ENCODE results near the gene DHX35.
"Not testable (repeated sequence)": the region's sequence is repeated elsewhere in the genome, so short reads cannot be mapped to it uniquely, and the experiment has no call there.

Gene DHX35

GRCh38 chr20:38979434-38979833, 17.3 kb downstream of the DHX35 start:
- no peak for DNase-seq (ENCODE audit: low read depth)

GRCh38 chr20:38979842-38980241, 17.7 kb downstream of the DHX35 start:
- no peak for DNase-seq (ENCODE audit: low read depth)

- DNase-seq (ENCODE audit: low read depth), result peak; percentile 31
Measured at GRCh38 chr20:38982291-38982690, 20.1 kb downstream of the DHX35 start.

- DNase-seq (ENCODE audit: low read depth), result no peak
Measured at GRCh38 chr20:38985060-38985459, 22.9 kb downstream of the DHX35 start.

- DNase-seq (ENCODE audit: low read depth), result peak; percentile 74
Measured at GRCh38 chr20:38985603-38986170, 23.5 kb downstream of the DHX35 start.

- DNase-seq (ENCODE audit: low read depth), result no peak
Measured at GRCh38 chr20:38986663-38987062, 24.5 kb downstream of the DHX35 start.

- no peak for DNase-seq (ENCODE audit: low read depth)
Measured at GRCh38 chr20:38987777-38988176, 25.6 kb downstream of the DHX35 start.

GRCh38 chr20:38990728-38991127, 28.6 kb downstream of the DHX35 start:
- DNase-seq (ENCODE audit: low read depth), result no peak

GRCh38 chr20:38991814-38992704, 29.9 kb downstream of the DHX35 start:
- DNase-seq (ENCODE audit: low read depth), result no peak

GRCh38 chr20:38995536-38996044, 33.4 kb downstream of the DHX35 start:
- DNase-seq (ENCODE audit: low read depth), result no peak

GRCh38 chr20:38996866-38997265, 34.7 kb downstream of the DHX35 start:
- DNase-seq (ENCODE audit: low read depth), result not testable (repeated sequence)

GRCh38 chr20:38997622-38998021, 35.5 kb downstream of the DHX35 start:
- no peak for DNase-seq (ENCODE audit: low read depth)

- no peak for DNase-seq (ENCODE audit: low read depth)
Measured at GRCh38 chr20:38999217-38999616, 37.1 kb downstream of the DHX35 start.

- DNase-seq (ENCODE audit: low read depth), result no peak
Measured at GRCh38 chr20:38999965-39000910, 38.1 kb downstream of the DHX35 start.

- DNase-seq (ENCODE audit: low read depth), result no peak
Measured at GRCh38 chr20:39004508-39004907, 42.4 kb downstream of the DHX35 start.

- DNase-seq (ENCODE audit: low read depth), result no peak
Measured at GRCh38 chr20:39009348-39009747, 47.2 kb downstream of the DHX35 start.

- no peak for DNase-seq (ENCODE audit: low read depth)
Measured at GRCh38 chr20:39010496-39010895, 48.4 kb downstream of the DHX35 start.

GRCh38 chr20:39013662-39014109, 51.5 kb downstream of the DHX35 start:
- DNase-seq (ENCODE audit: low read depth), result peak; percentile 15

GRCh38 chr20:39016041-39016440, 53.9 kb downstream of the DHX35 start:
- peak; percentile 10 for DNase-seq (ENCODE audit: low read depth)

- no peak for DNase-seq (ENCODE audit: low read depth)
Measured at GRCh38 chr20:39016506-39016905, 54.4 kb downstream of the DHX35 start.

- no peak for DNase-seq (ENCODE audit: low read depth)
Measured at GRCh38 chr20:39019027-39019426, 56.9 kb downstream of the DHX35 start.

GRCh38 chr20:39019805-39020325, 57.7 kb downstream of the DHX35 start:
- peak; percentile 40 for DNase-seq (ENCODE audit: low read depth)

All from iris pigment epithelial cell (primary cell).